Measurements from ENCODE around the gene TSBP1.
"Not testable (repeated sequence)": the region's sequence is repeated elsewhere in the genome, so short reads cannot be mapped to it uniquely, and the experiment has no call there.

TSBP1 gene

GRCh38 chr6:32291543-32291942, 80.2 kb downstream of the TSBP1 start:
- no peak overlapping the region for H3K4me3 ChIP-seq (replicated peaks; ENCODE audit: low read depth, low read length)
- no peak for TF ChIP-seq CTCF (IDR thresholded peaks at IDR 0.05; ENCODE audit: low read length, missing control alignments)
- DNase-seq (ENCODE audit: low read depth), result no peak

GRCh38 chr6:32290886-32291450, 80.7 kb downstream of the TSBP1 start:
- no peak for TF ChIP-seq CTCF (IDR thresholded peaks at IDR 0.05; ENCODE audit: low read length, missing control alignments)
- H3K4me3 ChIP-seq (replicated peaks; ENCODE audit: low read depth, low read length), result no peak overlapping the region
- peak; percentile 52 for DNase-seq (ENCODE audit: low read depth)

GRCh38 chr6:32288426-32288825, 83.3 kb downstream of the TSBP1 start:
- no peak for DNase-seq (ENCODE audit: low read depth)
- TF ChIP-seq CTCF (IDR thresholded peaks at IDR 0.05; ENCODE audit: low read length, missing control alignments), result no peak
- no peak overlapping the region for H3K4me3 ChIP-seq (replicated peaks; ENCODE audit: low read depth, low read length)

- not testable (repeated sequence) for DNase-seq (ENCODE audit: low read depth); H3K4me3 ChIP-seq (replicated peaks; ENCODE audit: low read depth, low read length)
Measured at GRCh38 chr6:32273801-32274577, 97.7 kb downstream of the TSBP1 start.

GRCh38 chr6:32271429-32271828, 100.3 kb downstream of the TSBP1 start:
- H3K4me3 ChIP-seq (replicated peaks; ENCODE audit: low read depth, low read length), result no peak overlapping the region
- no peak for TF ChIP-seq CTCF (IDR thresholded peaks at IDR 0.05; ENCODE audit: low read length, missing control alignments)
- no peak for DNase-seq (ENCODE audit: low read depth)

GRCh38 chr6:32268459-32268858, 103.2 kb downstream of the TSBP1 start:
- not testable (repeated sequence) for DNase-seq (ENCODE audit: low read depth); H3K4me3 ChIP-seq (replicated peaks; ENCODE audit: low read depth, low read length)

- no peak overlapping the region for H3K4me3 ChIP-seq (replicated peaks; ENCODE audit: low read depth, low read length)
- no peak for TF ChIP-seq CTCF (IDR thresholded peaks at IDR 0.05; ENCODE audit: low read length, missing control alignments)
- no peak for DNase-seq (ENCODE audit: low read depth)
Measured at GRCh38 chr6:32267035-32267434, 104.7 kb downstream of the TSBP1 start.

- not testable (repeated sequence) for H3K4me3 ChIP-seq (replicated peaks; ENCODE audit: low read depth, low read length); DNase-seq (ENCODE audit: low read depth)
Measured at GRCh38 chr6:32257262-32257661, 114.4 kb downstream of the TSBP1 start.
